KOPT-K1 (cell line): ENCODE measurements around the gene CRAT.

Experiments used
- H3K27ac ChIP-seq: fragments of 200-600 bp; sonication (generic); 2 replicates; pipeline ENCODE4 v1.5.1; 2016; ENCODE audit warnings: antibody characterized with exemption, mild to moderate bottlenecking, low read depth, low read length; ENCODE audit not compliant: poor library complexity, severe bottlenecking
- H3K36me3 ChIP-seq: fragments of 200-600 bp; sonication (generic); 2 replicates; pipeline ENCODE4 v1.5.1; 2017; ENCODE audit warnings: antibody characterized with exemption, mild to moderate bottlenecking, low read length, moderate library complexity; ENCODE audit not compliant: insufficient read depth
- H3K9me3 ChIP-seq: fragments of 200-600 bp; sonication (generic); 2 replicates; pipeline ENCODE4 v1.5.1; 2017; ENCODE audit warnings: antibody characterized with exemption, low read length, mild to moderate bottlenecking; ENCODE audit not compliant: insufficient read depth, poor library complexity, severe bottlenecking

Gene CRAT

GRCh38 chr9:129094387-129095169 is 16.0 kb downstream of the CRAT start:
- no peak overlapping the region for H3K27ac ChIP-seq
- H3K9me3 ChIP-seq = no peaks in the 10 kb centered on the region
- H3K36me3 ChIP-seq = peaks cover 13% of the 10 kb centered on the region; the same call in 1 of the 2 replicates

- Histone ChIP-seq H3K36me3 (peaks cover 21% of the 10 kb centered on the region; the same call in 1 of the 2 replicates), H3K27ac (no peak overlapping the region), H3K9me3 (no peaks in the 10 kb centered on the region)
These were observed 16.8 kb downstream of the CRAT start for GRCh38 chr9:129093602-129094386.

DNA sequence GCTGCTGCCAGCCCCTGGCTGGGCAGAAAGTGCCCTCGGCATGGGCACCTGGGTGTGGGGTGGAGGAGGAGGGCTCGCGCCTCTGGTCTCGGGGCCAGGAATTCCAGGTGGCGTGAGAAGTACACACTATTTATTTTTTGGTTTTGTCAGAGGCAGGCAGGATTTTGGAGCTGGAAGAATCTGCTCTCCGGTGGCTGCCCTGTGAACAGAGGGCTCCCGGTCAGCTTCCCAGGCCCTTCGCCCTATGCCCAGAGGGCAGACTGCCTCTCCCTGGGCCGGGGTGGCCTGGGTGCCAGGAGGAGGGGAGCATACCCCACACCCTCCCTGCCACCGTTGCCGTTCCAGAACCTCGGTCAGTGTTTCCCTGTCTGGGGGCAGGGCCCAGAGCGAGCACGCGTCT is 21.3 kb downstream of the CRAT start:
- Histone ChIP-seq H3K27ac (no peak overlapping the region), H3K9me3 (no peaks in the 10 kb centered on the region), H3K36me3 (peaks cover 57% of the 10 kb centered on the region)

DNA sequence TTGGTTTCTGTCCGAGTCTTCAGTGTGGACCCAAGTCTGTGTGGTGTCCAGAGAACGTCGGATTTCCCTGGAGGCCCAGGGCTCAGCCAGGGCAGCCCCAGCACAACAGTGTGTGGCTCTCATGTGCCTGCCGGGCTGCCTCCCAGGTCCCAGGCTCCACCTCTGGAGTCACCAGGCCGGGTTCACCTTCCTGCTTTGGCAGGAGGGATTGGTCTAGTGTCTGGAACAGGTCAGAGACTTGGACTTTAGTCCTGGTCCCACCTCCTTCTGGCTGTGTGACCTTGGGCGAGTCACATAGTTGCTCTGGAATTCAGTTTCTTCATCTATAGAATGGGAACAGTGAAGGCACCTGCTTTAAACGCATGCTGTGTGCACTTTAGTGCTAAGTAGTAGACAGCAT is 26.5 kb downstream of the CRAT start:
- no peak overlapping the region for H3K27ac ChIP-seq
- H3K36me3 ChIP-seq = peaks cover 43% of the 10 kb centered on the region
- no peaks in the 10 kb centered on the region for H3K9me3 ChIP-seq

- Histone ChIP-seq H3K27ac (peak overlapping the region; percentile 70), H3K36me3 (peaks cover 23% of the 10 kb centered on the region), H3K9me3 (no peaks in the 10 kb centered on the region)
These were observed 29.1 kb downstream of the CRAT start for GRCh38 chr9:129081388-129081904.

- H3K36me3 ChIP-seq = peaks cover 16% of the 10 kb centered on the region
- peak within 1 kb of the TSS; percentile 70 for H3K27ac ChIP-seq
- H3K9me3 ChIP-seq = no peaks in the 10 kb centered on the region
These were observed 29.8 kb downstream of the CRAT start, which contains the start of gene DOLPP1 for GRCh38 chr9:129080601-129081387. Gene DOLPP1 (plus strand): TSS chr9:129081111. CDS start chr9:129081132, 21 bp downstream.

GRCh38 chr9:129080298-129080600 is 30.3 kb downstream of the CRAT start:
- Histone ChIP-seq H3K27ac (peak overlapping the region; percentile 42), H3K9me3 (no peaks in the 10 kb centered on the region), H3K36me3 (peaks cover 11% of the 10 kb centered on the region)

DNA sequence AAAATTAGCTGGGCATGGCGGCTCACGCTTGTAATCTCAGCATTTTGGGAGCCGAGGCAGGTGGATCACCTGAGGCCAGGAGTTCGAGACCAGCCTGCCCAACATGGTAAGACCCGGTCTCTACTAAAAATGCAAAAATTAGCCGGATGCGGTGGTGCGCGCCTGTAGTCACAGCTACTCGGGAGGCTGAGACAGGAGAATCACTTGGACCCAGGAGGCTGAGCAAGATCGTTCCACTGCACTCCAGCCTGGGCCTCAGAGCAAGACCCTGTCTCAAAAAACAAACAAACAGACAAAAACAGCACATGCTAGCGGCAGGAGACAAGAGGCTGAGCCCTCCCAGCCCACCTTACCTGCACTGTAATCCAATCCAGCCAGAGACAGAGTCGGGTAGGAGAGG is 30.8 kb downstream of the CRAT start:
- Histone ChIP-seq H3K9me3 (no peaks in the 10 kb centered on the region), H3K27ac (peak overlapping the region; percentile 42), H3K36me3 (peaks cover 6% of the 10 kb centered on the region; the same call in 1 of the 2 replicates)

DNA sequence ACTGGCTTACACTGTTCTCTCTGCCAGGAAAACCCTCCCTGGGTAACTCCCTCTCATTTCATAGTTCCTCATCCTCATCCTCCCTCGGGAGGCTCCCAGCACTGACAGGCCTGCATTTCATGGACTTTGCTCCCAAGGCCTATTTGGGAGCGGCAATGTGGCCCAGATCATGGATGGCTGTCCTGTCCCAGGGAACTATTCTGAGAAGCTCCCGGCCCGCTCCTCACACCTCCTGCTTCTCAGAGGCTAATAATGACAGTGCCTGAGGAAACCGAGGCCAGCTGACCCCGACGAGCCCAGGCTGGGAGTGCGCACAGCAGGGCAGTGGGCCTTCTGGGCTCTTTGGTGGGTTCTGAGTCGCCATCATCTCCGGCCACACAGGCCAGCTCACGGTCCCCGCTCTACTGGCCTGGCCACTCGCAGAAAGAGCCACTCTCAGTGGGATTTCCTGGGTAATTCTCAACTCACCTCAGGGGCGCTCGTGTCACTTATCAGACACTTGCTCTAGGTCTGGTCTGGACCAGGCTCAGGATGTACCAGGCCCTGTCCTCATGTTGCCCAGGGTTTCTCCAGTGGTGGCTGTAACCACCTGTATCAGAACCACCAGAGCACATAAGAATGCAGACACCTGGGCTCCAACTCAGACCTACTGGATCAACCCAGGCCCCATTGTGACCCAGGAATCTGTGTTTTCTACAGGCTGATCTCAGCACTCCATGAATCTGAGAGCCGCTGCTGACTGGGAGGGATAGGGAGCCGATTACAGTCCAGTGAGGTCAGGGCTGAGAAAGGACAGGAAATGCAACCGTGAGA is 31.7 kb downstream of the CRAT start:
- 0 out of 2 replicates have a peak, but pooled peaks cover under 1% of the 10 kb centered on the region for H3K36me3 ChIP-seq
- no peak overlapping the region for H3K27ac ChIP-seq
- H3K9me3 ChIP-seq = no peaks in the 10 kb centered on the region

GRCh38 chr9:129077236-129077635 is 33.4 kb downstream of the CRAT start:
- Histone ChIP-seq H3K9me3 (no peaks in the 10 kb centered on the region), H3K36me3 (no peaks in the 10 kb centered on the region), H3K27ac (no peak overlapping the region)

DNA sequence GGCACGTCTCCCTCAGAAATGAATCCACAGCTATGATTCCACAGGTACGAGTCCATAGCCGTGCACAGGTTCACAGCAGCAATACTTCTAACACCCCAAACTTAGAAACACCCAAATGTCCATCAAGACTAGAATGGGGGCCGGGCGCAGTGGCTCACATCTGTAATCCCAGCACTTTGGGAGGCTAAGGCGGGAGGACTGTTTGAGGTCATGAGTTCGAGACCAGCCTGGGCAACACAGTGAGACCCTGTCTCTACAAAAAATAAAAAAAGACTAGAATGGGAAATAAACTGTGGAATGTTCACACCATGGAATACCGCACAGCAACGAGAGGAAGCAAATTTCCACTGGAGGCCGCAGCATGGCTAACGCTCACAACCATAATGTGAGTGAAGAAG is 34.0 kb downstream of the CRAT start:
- H3K27ac ChIP-seq = no peak overlapping the region
- peaks cover 5% of the 10 kb centered on the region; the same call in 1 of the 2 replicates for H3K36me3 ChIP-seq
- H3K9me3 ChIP-seq = no peaks in the 10 kb centered on the region

DNA sequence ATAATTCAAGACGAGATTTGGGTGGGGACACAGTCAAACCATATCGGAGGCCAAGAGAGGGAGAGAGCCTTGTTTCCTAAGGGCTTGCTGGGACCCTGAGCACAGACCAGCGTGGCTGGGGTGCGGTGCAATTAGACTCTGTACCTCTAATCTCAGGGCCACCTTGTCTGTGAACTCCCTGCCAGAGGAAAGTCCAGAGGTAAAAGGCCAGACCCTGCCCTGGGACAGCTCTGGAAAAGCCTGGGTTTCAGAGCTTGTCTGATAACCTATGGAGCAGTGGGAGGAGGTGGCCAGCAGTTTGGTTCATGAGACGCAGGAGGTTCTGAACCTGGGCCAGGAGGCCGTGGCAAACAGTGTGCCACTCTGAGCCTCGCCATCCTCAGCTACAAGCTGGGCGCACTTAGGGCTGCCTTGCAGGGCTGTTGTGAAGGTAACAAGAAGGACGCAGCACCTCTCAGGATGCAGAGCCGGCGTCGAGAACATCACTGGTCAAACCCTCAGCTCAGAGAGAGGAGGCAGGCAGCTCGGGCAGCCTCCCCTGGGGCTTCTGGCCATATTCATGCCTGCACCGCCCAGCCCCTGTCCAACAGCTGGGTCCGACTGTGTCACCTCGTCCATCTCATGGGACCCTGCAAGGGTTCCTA is 34.5 kb downstream of the CRAT start:
- peaks cover 10% of the 10 kb centered on the region; the same call in 1 of the 2 replicates for H3K36me3 ChIP-seq
- H3K27ac ChIP-seq = no peak overlapping the region
- no peaks in the 10 kb centered on the region for H3K9me3 ChIP-seq

GRCh38 chr9:129074106-129074505 is 36.5 kb downstream of the CRAT start:
- Histone ChIP-seq H3K9me3 (no peaks in the 10 kb centered on the region), H3K36me3 (peaks cover 18% of the 10 kb centered on the region; the same call in 1 of the 2 replicates), H3K27ac (no peak overlapping the region)

- Histone ChIP-seq H3K9me3 (no peaks in the 10 kb centered on the region), H3K27ac (no peak overlapping the region), H3K36me3 (peaks cover 18% of the 10 kb centered on the region; the same call in 1 of the 2 replicates)
These were observed 37.2 kb downstream of the CRAT start for GRCh38 chr9:129073404-129073803.
